Kidney epithelial cell (primary cell): ENCODE data around the gene FRMPD1. TPM values are rescaled to one million over a fixed set of nuclear protein-coding genes. Genes with fewer than 3 reads are reported as not detected.
A peak's percentile ranks its signal among the peaks of the same experiment; 100 is the strongest.

Source experiments
- DNase-seq: peaks from one replicate; pipeline ENCODE4 v3.0.0-alpha.2; 2010; ENCODE audit warnings: low read depth
- H3K27me3 ChIP-seq: 2 replicates; pipeline ENCODE4 v1.6.0; 2011; ENCODE audit warnings: low read length; ENCODE audit not compliant: control insufficient read depth, insufficient read depth
- H3K36me3 ChIP-seq: 2 replicates; pipeline ENCODE4 v1.5.1; 2011; ENCODE audit warnings: low read length; ENCODE audit not compliant: control insufficient read depth, insufficient read depth
- H3K4me3 ChIP-seq: 2 replicates; pipeline ENCODE4 v1.5.1; 2011; ENCODE audit warnings: low read depth, mild to moderate bottlenecking, control low read depth, low read length
- total RNA-seq: library from RNA; depleted of rRNA; stranded (reverse); fragments of >200 nt; gene quantifications from 2 replicates; pipeline ENCODE4 v1.2.3, GENCODE V29; 2015
- TF ChIP-seq, protein P1 (sequence below): IDR thresholded peaks from 2 replicates; pipeline ENCODE4 v1.5.1; 2011; ENCODE audit warnings: mild to moderate bottlenecking, moderate library complexity, low read length, control low read depth, inconsistent platforms; ENCODE audit not compliant: insufficient read depth, poor library complexity, severe bottlenecking

The FRMPD1 gene
- total RNA-seq, 1 donor from 2014 or later = 0.04 TPM

DNA sequence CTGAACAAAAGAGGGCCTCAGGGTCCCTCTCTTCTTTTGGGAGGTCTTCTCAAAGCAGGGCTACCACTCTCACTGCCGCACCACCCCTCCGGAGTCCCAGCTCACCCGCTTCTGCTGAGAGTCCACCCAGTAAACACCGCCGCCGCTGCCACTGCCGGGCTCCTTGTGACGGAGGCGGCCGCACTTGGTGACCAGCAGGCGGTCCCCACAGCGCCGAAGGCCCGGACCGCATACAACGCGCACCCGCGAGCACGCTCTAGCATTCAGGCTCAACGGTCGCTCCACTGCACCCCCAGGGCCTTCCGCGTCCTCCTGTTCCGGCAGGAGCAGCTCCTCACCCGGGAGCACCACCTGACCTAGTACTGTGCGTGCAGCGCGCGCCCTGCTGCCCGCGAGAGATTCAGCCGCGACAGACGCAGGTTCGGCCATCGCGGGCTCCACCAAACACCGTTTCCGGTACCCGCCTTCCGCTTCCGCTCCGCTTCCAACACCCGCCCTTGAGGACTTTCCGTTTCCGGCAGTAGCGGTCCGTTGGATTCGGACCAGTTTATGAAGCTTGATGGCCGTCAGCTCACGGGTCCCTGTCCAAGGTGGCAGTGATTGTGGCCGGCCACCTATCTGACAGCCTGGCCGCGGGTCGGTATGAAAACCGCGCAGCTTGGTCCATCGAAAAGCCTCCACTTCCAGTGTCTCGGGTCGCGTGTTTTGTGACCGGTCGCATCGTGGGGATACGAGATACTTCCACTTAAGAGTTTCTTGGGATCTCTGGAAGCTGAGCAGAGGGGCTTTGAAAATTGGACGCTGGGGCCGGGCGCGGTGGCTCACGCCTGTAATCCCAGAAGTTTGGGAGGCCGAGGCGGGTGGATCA is 134.1 kb downstream of the FRMPD1 start, which contains the start of gene EXOSC3:
TSS of gene EXOSC3 (minus strand) at position 449 of the 868 bp plus-strand sequence. CDS start at position 429, 20 bp downstream.
- Histone ChIP-seq H3K36me3 (peaks cover 1% of the 10 kb centered on the region), H3K27me3 (no peaks in the 10 kb centered on the region), H3K4me3 (peak within 1 kb of the TSS; percentile 65)
- peak; percentile 65 for DNase-seq
- TF ChIP-seq, protein P1, sequence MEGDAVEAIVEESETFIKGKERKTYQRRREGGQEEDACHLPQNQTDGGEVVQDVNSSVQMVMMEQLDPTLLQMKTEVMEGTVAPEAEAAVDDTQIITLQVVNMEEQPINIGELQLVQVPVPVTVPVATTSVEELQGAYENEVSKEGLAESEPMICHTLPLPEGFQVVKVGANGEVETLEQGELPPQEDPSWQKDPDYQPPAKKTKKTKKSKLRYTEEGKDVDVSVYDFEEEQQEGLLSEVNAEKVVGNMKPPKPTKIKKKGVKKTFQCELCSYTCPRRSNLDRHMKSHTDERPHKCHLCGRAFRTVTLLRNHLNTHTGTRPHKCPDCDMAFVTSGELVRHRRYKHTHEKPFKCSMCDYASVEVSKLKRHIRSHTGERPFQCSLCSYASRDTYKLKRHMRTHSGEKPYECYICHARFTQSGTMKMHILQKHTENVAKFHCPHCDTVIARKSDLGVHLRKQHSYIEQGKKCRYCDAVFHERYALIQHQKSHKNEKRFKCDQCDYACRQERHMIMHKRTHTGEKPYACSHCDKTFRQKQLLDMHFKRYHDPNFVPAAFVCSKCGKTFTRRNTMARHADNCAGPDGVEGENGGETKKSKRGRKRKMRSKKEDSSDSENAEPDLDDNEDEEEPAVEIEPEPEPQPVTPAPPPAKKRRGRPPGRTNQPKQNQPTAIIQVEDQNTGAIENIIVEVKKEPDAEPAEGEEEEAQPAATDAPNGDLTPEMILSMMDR = peak; percentile 7

DNA sequence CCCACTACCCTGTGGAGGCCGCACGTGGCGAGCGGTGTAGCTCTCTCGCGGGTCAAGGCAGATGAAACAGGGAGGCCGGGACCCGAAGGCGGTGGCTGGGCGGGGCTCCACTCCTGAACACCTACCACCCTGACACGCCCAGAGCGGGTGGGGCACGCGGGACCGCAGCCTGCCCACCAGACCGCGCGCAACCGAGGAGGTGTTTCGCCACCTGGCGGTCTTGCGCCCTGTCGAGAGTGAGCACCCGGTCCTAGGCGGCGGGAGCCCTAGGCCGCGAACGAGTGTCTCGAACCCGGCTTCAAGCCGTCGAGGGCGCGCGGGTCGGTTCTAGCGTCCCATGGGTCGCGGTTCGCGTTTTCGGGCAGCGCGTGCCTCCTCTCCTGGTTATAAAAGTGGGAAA is 136.3 kb downstream of the FRMPD1 start:
- Histone ChIP-seq H3K36me3 (peaks cover 1% of the 10 kb centered on the region), H3K4me3 (no peak overlapping the region), H3K27me3 (no peaks in the 10 kb centered on the region)
- TF ChIP-seq, protein P1 = no peak
- DNase-seq = no peak

DNA sequence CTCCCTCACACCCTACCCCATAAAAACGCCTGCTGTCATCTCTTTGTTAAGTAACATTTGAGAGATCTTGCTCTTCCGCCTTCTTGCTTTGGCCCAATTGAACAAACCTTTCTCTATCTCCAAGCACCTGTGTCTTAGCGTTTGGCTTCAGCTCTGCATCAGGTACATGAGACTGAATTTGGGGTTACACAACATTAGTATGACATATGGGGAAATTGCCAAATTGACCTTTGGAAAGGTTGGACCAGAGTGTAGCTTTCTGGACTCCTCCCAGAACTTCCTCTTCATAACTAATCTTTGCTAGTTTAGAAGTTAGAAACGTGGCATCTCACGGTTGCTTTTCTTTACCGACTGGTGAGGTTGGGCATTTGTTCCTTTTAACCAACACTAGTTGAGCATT is 137.6 kb downstream of the FRMPD1 start:
- Histone ChIP-seq H3K27me3 (no peaks in the 10 kb centered on the region), H3K36me3 (no peaks in the 10 kb centered on the region), H3K4me3 (no peak overlapping the region)
- DNase-seq = no peak
- TF ChIP-seq, protein P1 = no peak

DNA sequence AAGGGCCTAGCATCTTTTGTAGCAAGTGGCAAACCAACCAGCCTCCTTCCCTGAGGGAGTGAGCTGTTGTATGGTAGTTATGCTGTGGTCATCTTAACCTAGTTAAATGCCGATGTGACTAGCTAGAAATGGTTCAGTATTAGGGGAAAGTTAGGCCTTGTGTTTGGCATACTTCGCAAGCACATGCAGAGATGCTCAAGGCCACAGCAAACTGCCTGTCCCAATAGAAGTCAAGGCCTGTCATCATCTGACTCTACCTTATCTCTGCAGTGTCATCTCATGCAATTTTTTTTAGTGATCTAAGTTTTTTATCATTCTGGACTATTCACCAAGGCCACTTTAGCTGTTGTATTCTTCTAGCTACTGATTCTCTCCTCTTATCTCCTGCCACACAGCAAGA is 139.3 kb downstream of the FRMPD1 start:
- no peak for DNase-seq
- Histone ChIP-seq H3K4me3 (no peak overlapping the region), H3K27me3 (no peaks in the 10 kb centered on the region), H3K36me3 (no peaks in the 10 kb centered on the region)
- TF ChIP-seq, protein P1 = no peak

DNA sequence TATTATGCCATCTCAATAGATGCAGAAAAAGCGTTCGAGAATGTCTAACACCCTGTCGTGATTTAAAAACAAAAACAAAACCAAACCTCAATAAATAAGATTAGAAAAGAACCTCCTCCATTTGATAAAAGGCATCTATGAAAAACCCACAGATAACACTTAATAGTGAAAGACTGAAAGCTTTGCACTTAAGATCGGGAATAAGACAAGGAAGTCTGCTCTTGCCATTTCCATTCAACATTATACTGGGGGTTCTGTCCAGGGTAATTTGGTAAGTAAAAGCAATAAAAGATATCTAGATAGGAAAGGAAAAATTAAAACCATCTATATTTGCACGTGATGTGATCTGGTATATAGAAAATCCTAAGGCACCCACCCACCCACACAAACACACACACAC is 141.4 kb downstream of the FRMPD1 start:
- no peak for DNase-seq
- Histone ChIP-seq H3K27me3 (no peaks in the 10 kb centered on the region), H3K4me3 (no peak overlapping the region), H3K36me3 (no peaks in the 10 kb centered on the region)
- TF ChIP-seq, protein P1 = no peak
